H1 (cell line): Measurements from ENCODE around the gene LYPD3. TPM values are rescaled to one million over a fixed set of nuclear protein-coding genes. Genes with fewer than 3 reads are reported as not detected.

ENCODE experiments used
- BACH1 ChIP-seq: IDR thresholded peaks from 2 replicates; pipeline ENCODE4 v1.6.1; 2012; ENCODE audit warnings: low read length, improper control_type of control experiment
- BCL11A ChIP-seq, 2 experiments: IDR thresholded peaks; one replicate each; pipeline ENCODE4 v1.6.1; 2011; ENCODE audit warnings: low read depth in 2 of 2, low read length in 2 of 2, mild to moderate bottlenecking in 2 of 2
- CREB1 ChIP-seq: IDR thresholded peaks from 2 replicates; pipeline ENCODE4 v1.6.1; 2012; ENCODE audit warnings: inconsistent platforms
- EZH2 ChIP-seq: fragments of 200-600 bp; sonication (generic); IDR thresholded peaks from 2 replicates; pipeline ENCODE4 v1.7.1; 2012; ENCODE audit warnings: low read depth, mild to moderate bottlenecking, moderate library complexity, low read length, inconsistent platforms; ENCODE audit not compliant: severe bottlenecking
- HDAC6 ChIP-seq: IDR thresholded peaks from one replicate; pipeline ENCODE4 v1.7.1; 2012; ENCODE audit warnings: low read depth, mild to moderate bottlenecking, inconsistent platforms, low read length, moderate library complexity
- JUND ChIP-seq: IDR thresholded peaks from 2 replicates; pipeline ENCODE4 v1.6.1; 2011; ENCODE audit warnings: mild to moderate bottlenecking, improper control_type of control experiment, low read length
- RNF2 ChIP-seq: fragments of 200-900, 300-1000 bp; sonication (generic); IDR thresholded peaks from 2 replicates; pipeline ENCODE4 v1.7.1; 2016; ENCODE audit warnings: borderline replicate concordance, low read depth, mild to moderate bottlenecking, antibody characterized with exemption, low read length; ENCODE audit not compliant: poor library complexity, severe bottlenecking; ENCODE audit errors: missing control alignments
- RXRA ChIP-seq: IDR thresholded peaks from 2 replicates; pipeline ENCODE4 v1.6.1; 2011; ENCODE audit warnings: low read depth, mild to moderate bottlenecking, low read length, moderate library complexity; ENCODE audit not compliant: insufficient read depth
- YY1 ChIP-seq: IDR thresholded peaks from 2 replicates; pipeline ENCODE4 v1.6.1; 2011; ENCODE audit warnings: low read depth, mild to moderate bottlenecking, low read length
- polyA plus RNA-seq, 7 experiments: library from polyadenylated mRNA; depleted of rRNA in 3 of 7; stranded (reverse) in 5 of 7; unstranded in 2 of 7; fragments of >200 nt in 5 of 7; fragments of 200-250 nt in 2 of 7; gene quantifications; 1 replicate in 5 of 7; 2 replicates in 1 of 7; 4 replicates in 1 of 7; pipeline versions ENCODE4 v1.2.1 to v1.2.3, GENCODE V29; 2011 to 2013; ENCODE audit warnings: missing spikeins in 2 of 7, mixed read lengths in 2 of 7
- total RNA-seq: library from RNA; stranded (reverse); fragmentation: NEBNext Ultra II Directional; extraction: Animal tissue kit (Norgen Biotek cat#: 25700); gene quantifications from 2 replicates; pipeline ENCODE4 v1.2.1, GENCODE V29; 2021
- TF ChIP-seq, protein P1 (sequence below): fragments of 300-600 bp; sonication (generic); IDR thresholded peaks from 2 replicates; pipeline ENCODE4 v1.7.1; 2012; ENCODE audit warnings: low read length, moderate library complexity, mild to moderate bottlenecking, inconsistent platforms; ENCODE audit not compliant: insufficient replicate concordance
- TF ChIP-seq, protein P2 (sequence below): IDR thresholded peaks from 2 replicates; pipeline ENCODE4 v1.6.1; 2011; ENCODE audit warnings: low read depth, mild to moderate bottlenecking, low read length; ENCODE audit not compliant: insufficient read depth

The LYPD3 gene
- total and polyA plus RNA-seq, 2 of the 8 experiments (the other 6 are each of a cell fraction or from before 2014, with no cell fraction given) = 4.1 to 16.4 TPM

DNA sequence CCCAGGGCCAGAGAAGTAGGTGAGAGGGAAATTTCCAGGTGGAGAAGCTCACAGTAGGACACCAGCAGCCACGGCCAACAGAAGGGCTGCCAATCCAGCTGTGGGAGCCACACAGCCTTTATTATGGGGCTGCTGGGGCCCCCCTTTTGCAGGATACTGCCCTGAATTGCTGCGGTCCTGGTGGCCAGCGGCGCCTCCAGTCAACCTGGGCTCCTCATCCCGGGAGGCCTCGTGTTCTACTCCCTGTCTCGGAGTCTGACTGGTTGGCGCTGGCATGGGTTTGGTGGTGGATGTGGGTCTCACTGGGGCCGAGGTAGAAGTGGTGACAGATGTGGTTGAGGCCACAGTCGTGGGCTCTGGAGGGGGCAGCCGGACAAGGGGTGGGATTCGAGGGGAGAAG, 4.1 kb downstream of the LYPD3 start (continued):
- TF ChIP-seq, protein P1, sequence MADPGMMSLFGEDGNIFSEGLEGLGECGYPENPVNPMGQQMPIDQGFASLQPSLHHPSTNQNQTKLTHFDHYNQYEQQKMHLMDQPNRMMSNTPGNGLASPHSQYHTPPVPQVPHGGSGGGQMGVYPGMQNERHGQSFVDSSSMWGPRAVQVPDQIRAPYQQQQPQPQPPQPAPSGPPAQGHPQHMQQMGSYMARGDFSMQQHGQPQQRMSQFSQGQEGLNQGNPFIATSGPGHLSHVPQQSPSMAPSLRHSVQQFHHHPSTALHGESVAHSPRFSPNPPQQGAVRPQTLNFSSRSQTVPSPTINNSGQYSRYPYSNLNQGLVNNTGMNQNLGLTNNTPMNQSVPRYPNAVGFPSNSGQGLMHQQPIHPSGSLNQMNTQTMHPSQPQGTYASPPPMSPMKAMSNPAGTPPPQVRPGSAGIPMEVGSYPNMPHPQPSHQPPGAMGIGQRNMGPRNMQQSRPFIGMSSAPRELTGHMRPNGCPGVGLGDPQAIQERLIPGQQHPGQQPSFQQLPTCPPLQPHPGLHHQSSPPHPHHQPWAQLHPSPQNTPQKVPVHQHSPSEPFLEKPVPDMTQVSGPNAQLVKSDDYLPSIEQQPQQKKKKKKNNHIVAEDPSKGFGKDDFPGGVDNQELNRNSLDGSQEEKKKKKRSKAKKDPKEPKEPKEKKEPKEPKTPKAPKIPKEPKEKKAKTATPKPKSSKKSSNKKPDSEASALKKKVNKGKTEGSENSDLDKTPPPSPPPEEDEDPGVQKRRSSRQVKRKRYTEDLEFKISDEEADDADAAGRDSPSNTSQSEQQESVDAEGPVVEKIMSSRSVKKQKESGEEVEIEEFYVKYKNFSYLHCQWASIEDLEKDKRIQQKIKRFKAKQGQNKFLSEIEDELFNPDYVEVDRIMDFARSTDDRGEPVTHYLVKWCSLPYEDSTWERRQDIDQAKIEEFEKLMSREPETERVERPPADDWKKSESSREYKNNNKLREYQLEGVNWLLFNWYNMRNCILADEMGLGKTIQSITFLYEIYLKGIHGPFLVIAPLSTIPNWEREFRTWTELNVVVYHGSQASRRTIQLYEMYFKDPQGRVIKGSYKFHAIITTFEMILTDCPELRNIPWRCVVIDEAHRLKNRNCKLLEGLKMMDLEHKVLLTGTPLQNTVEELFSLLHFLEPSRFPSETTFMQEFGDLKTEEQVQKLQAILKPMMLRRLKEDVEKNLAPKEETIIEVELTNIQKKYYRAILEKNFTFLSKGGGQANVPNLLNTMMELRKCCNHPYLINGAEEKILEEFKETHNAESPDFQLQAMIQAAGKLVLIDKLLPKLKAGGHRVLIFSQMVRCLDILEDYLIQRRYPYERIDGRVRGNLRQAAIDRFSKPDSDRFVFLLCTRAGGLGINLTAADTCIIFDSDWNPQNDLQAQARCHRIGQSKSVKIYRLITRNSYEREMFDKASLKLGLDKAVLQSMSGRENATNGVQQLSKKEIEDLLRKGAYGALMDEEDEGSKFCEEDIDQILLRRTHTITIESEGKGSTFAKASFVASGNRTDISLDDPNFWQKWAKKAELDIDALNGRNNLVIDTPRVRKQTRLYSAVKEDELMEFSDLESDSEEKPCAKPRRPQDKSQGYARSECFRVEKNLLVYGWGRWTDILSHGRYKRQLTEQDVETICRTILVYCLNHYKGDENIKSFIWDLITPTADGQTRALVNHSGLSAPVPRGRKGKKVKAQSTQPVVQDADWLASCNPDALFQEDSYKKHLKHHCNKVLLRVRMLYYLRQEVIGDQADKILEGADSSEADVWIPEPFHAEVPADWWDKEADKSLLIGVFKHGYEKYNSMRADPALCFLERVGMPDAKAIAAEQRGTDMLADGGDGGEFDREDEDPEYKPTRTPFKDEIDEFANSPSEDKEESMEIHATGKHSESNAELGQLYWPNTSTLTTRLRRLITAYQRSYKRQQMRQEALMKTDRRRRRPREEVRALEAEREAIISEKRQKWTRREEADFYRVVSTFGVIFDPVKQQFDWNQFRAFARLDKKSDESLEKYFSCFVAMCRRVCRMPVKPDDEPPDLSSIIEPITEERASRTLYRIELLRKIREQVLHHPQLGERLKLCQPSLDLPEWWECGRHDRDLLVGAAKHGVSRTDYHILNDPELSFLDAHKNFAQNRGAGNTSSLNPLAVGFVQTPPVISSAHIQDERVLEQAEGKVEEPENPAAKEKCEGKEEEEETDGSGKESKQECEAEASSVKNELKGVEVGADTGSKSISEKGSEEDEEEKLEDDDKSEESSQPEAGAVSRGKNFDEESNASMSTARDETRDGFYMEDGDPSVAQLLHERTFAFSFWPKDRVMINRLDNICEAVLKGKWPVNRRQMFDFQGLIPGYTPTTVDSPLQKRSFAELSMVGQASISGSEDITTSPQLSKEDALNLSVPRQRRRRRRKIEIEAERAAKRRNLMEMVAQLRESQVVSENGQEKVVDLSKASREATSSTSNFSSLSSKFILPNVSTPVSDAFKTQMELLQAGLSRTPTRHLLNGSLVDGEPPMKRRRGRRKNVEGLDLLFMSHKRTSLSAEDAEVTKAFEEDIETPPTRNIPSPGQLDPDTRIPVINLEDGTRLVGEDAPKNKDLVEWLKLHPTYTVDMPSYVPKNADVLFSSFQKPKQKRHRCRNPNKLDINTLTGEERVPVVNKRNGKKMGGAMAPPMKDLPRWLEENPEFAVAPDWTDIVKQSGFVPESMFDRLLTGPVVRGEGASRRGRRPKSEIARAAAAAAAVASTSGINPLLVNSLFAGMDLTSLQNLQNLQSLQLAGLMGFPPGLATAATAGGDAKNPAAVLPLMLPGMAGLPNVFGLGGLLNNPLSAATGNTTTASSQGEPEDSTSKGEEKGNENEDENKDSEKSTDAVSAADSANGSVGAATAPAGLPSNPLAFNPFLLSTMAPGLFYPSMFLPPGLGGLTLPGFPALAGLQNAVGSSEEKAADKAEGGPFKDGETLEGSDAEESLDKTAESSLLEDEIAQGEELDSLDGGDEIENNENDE = no peak
- TF ChIP-seq EZH2 = no peak
- TF ChIP-seq, protein P2, sequence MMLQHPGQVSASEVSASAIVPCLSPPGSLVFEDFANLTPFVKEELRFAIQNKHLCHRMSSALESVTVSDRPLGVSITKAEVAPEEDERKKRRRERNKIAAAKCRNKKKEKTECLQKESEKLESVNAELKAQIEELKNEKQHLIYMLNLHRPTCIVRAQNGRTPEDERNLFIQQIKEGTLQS = no peak
- no peak for TF ChIP-seq CREB1
- TF ChIP-seq HDAC6 = no peak
- no peak for TF ChIP-seq RXRA
- no peak for TF ChIP-seq JUND
- no peak for TF ChIP-seq YY1
- no peak for TF ChIP-seq RNF2
- no peak for TF ChIP-seq BCL11A (IDR thresholded peaks at IDR 0.05; ENCODE audit: low read depth in 2 of 2, low read length in 2 of 2)
- no peak for TF ChIP-seq BACH1
